GM23248 (cell line): Measurements from ENCODE around the gene AUP1. TPM values are rescaled to one million over a fixed set of nuclear protein-coding genes. Genes with fewer than 3 reads are reported as not detected.

Experiments
- DNase-seq: peaks from one replicate; pipeline ENCODE4 v3.0.0-alpha.2; 2015
- H2AFZ ChIP-seq: fragments of 200-600 bp; sonication (generic); 2 replicates; pipeline ENCODE4 v1.6.1; 2016; ENCODE audit warnings: antibody characterized with exemption
- H3F3A ChIP-seq: fragments of 200-600 bp; sonication (generic); 2 replicates; pipeline ENCODE4 v1.6.1; 2016; ENCODE audit warnings: mild to moderate bottlenecking, antibody characterized with exemption, mixed run types; ENCODE audit not compliant: insufficient read depth
- H3K27ac ChIP-seq: fragments of 200-600 bp; sonication (generic); 2 replicates; pipeline ENCODE4 v1.5.1; 2016; ENCODE audit warnings: mild to moderate bottlenecking
- H3K27me3 ChIP-seq: fragments of 200-600 bp; sonication (generic); replicated peaks from 2 replicates; pipeline ENCODE4 v1.6.1; 2016; ENCODE audit warnings: mild to moderate bottlenecking; ENCODE audit not compliant: insufficient read depth
- H3K36me3 ChIP-seq: fragments of 200-600 bp; sonication (generic); 2 replicates; pipeline ENCODE4 v1.6.1; 2016; ENCODE audit warnings: low read depth, mild to moderate bottlenecking
- H3K4me1 ChIP-seq: fragments of 200-600 bp; sonication (generic); 2 replicates; pipeline ENCODE4 v1.6.1; 2016; ENCODE audit warnings: mild to moderate bottlenecking; ENCODE audit not compliant: insufficient read depth
- H3K4me2 ChIP-seq: fragments of 200-600 bp; sonication (generic); one replicate; pipeline ENCODE4 v1.6.1; 2016; ENCODE audit warnings: mild to moderate bottlenecking; ENCODE audit not compliant: unreplicated experiment
- H3K4me3 ChIP-seq: fragments of 200-600 bp; sonication (generic); 2 replicates; pipeline ENCODE4 v1.5.1; 2016; ENCODE audit warnings: mild to moderate bottlenecking
- H3K79me2 ChIP-seq: fragments of 200-600 bp; sonication (generic); 2 replicates; pipeline ENCODE4 v1.6.1; 2016; ENCODE audit warnings: mild to moderate bottlenecking; ENCODE audit not compliant: insufficient read depth
- H3K9ac ChIP-seq: fragments of 200-600 bp; sonication (generic); 2 replicates; pipeline ENCODE4 v1.6.1; 2016; ENCODE audit warnings: mild to moderate bottlenecking
- H3K9me2 ChIP-seq: fragments of 200-600 bp; sonication (generic); 2 replicates; pipeline ENCODE4 v1.6.1; 2016; ENCODE audit warnings: mixed run types, mild to moderate bottlenecking, moderate library complexity; ENCODE audit not compliant: insufficient read depth
- H3K9me3 ChIP-seq: fragments of 200-600 bp; sonication (generic); one replicate; pipeline ENCODE4 v1.6.1; 2017; ENCODE audit warnings: low read depth
- H4K20me1 ChIP-seq: fragments of 200-600 bp; sonication (generic); 2 replicates; pipeline ENCODE4 v1.6.0; 2016; ENCODE audit not compliant: insufficient read depth
- EZH2 ChIP-seq: fragments of 200-600 bp; sonication (generic); IDR thresholded peaks from 2 replicates; pipeline ENCODE4 v1.6.1; 2018; ENCODE audit warnings: antibody characterized with exemption, mild to moderate bottlenecking; ENCODE audit not compliant: insufficient read depth, poor library complexity, severe bottlenecking
- EZH2phosphoT487 ChIP-seq: fragments of 200-600 bp; sonication (generic); IDR thresholded peaks from 2 replicates; pipeline ENCODE4 v1.6.1; 2018; ENCODE audit warnings: antibody characterized with exemption, moderate library complexity, mild to moderate bottlenecking, low read depth; ENCODE audit not compliant: insufficient read depth
- WGBS, 2 experiments: methylation state at CpG; one replicate each; pipeline ENCODE4 v1.1.6; 2015 to 2017; ENCODE audit warnings: low lambda C conversion rate in 2 of 2, low coverage in 1 of 2; ENCODE audit errors: missing lambda C conversion rate in 2 of 2; 5-methylcytosine and 5-hydroxymethylcytosine counted together
- in situ Hi-C: fragments of 300-500 bp; cut with MboI; formaldehyde crosslinking; loops from 2 replicates; pipeline ENCODE4 v1.15.0; 2020
- polyA plus RNA-seq: library from polyadenylated mRNA; unstranded; fragments of >200 nt; fragmentation: Nextera tagmentation; extraction: Ambion mirVana; gene quantifications from 2 replicates; pipeline ENCODE4 v1.2.1, GENCODE V29; 2016
- total RNA-seq: library from RNA; depleted of rRNA; stranded (reverse); fragments of >200 nt; shearing (Covaris generic); gene quantifications from 2 replicates; pipeline ENCODE4 v1.2.3, GENCODE V29; 2014

AUP1 gene
- total and polyA plus RNA-seq, 2 experiments from 2014 or later, result 119 to 122 TPM

- Histone ChIP-seq H3K4me2 (no peak overlapping the region), H3K27me3 (no peaks in the 10 kb centered on the region), H3K4me3 (no peak overlapping the region), H3K79me2 (peaks cover 10% of the 10 kb centered on the region), H4K20me1 (no peaks in the 10 kb centered on the region), H3F3A (peaks cover 1% of the 10 kb centered on the region), H2AFZ (no peak overlapping the region), H3K27ac (no peak overlapping the region), H3K9ac (no peak overlapping the region), H3K36me3 (peaks cover 4% of the 10 kb centered on the region; the same call in 1 of the 2 replicates), H3K9me2 (no peaks in the 10 kb centered on the region), H3K9me3 (no peaks in the 10 kb centered on the region), H3K4me1 (peaks cover 14% of the 10 kb centered on the region)
- TF ChIP-seq EZH2 (no peak), EZH2phosphoT487 (no peak)
- 81 to 86% methylated on average over 3 of the region's 3 CpGs for WGBS, 2 experiments
- in situ Hi-C loops, result no loop called here
- DNase-seq, result no peak
Measured at GRCh38 chr2:74493546-74493945, 36.0 kb downstream of the AUP1 start.

- DNase-seq, result no peak
- H3K4me1 ChIP-seq, result peaks cover 18% of the 10 kb centered on the region
- TF ChIP-seq EZH2 (no peak), EZH2phosphoT487 (no peak)
- H3K79me2 ChIP-seq, result peaks cover 13% of the 10 kb centered on the region
- no peak overlapping the region for H3K27ac ChIP-seq
- H2AFZ ChIP-seq, result no peak overlapping the region
- no peaks in the 10 kb centered on the region for H3K9me2 ChIP-seq
- H3K9me3 ChIP-seq, result no peaks in the 10 kb centered on the region
- H3K9ac ChIP-seq, result no peak overlapping the region
- H3K4me3 ChIP-seq, result no peak overlapping the region
- no peaks in the 10 kb centered on the region for H3K27me3 ChIP-seq
- no peak overlapping the region for H3K4me2 ChIP-seq
- H3F3A ChIP-seq, result peaks cover 10% of the 10 kb centered on the region
- WGBS, 2 experiments, result 95 to 96% methylated on average over 12 of the region's 12 CpGs
- in situ Hi-C loops, result no loop called here
- peaks cover 4% of the 10 kb centered on the region; the same call in 1 of the 2 replicates for H3K36me3 ChIP-seq
- H4K20me1 ChIP-seq, result no peaks in the 10 kb centered on the region
Measured at GRCh38 chr2:74491648-74492544, 37.6 kb downstream of the AUP1 start.

DNA sequence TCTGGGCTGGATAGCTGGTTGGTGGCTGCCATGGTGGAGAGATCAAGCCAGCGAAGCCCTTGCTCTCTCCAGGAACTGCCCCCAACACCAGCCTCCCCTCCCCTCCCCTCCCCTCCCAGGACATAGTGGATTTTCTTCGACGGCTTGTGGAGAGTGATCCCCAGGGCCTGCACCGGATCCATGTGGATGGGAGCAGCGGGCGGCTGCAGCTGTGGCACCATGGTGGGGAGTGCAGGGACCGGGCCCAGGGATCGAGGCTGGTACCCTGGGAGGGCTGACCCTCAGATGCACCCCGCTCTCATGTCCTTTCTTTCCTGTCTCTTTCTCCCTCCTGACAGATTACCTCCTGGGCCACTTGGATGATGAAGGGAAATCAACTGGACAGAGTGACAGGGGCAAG, 39.6 kb downstream of the AUP1 start:
- peaks cover 33% of the 10 kb centered on the region for H3K79me2 ChIP-seq
- peaks cover 4% of the 10 kb centered on the region; the same call in 1 of the 2 replicates for H3K36me3 ChIP-seq
- TF ChIP-seq EZH2 (no peak), EZH2phosphoT487 (no peak)
- H3K9me3 ChIP-seq, result no peaks in the 10 kb centered on the region
- no peaks in the 10 kb centered on the region for H3K27me3 ChIP-seq
- no peak overlapping the region for H3K27ac ChIP-seq
- WGBS, 2 experiments, result 86 to 94% methylated on average over 7 to 9 of the region's 9 CpGs
- in situ Hi-C loops, result no loop called here
- H3K9me2 ChIP-seq, result no peaks in the 10 kb centered on the region
- no peaks in the 10 kb centered on the region for H4K20me1 ChIP-seq
- H3K4me2 ChIP-seq, result no peak overlapping the region
- no peak overlapping the region for H3K9ac ChIP-seq
- no peak for DNase-seq
- H3F3A ChIP-seq, result peaks cover 19% of the 10 kb centered on the region
- H3K4me3 ChIP-seq, result no peak overlapping the region
- no peak overlapping the region for H2AFZ ChIP-seq
- peaks cover 18% of the 10 kb centered on the region for H3K4me1 ChIP-seq

- Histone ChIP-seq H3K36me3 (peaks cover 4% of the 10 kb centered on the region; the same call in 1 of the 2 replicates), H3K27ac (peak overlapping the region; percentile 48), H3K27me3 (no peaks in the 10 kb centered on the region), H3K9ac (no peak overlapping the region), H3F3A (peaks cover 19% of the 10 kb centered on the region), H3K9me2 (no peaks in the 10 kb centered on the region), H3K4me3 (no peak overlapping the region), H3K79me2 (peaks cover 44% of the 10 kb centered on the region), H3K9me3 (no peaks in the 10 kb centered on the region), H4K20me1 (no peaks in the 10 kb centered on the region), H3K4me2 (peak overlapping the region; percentile 55), H2AFZ (no peak overlapping the region), H3K4me1 (peaks cover 22% of the 10 kb centered on the region)
- TF ChIP-seq EZH2, result no peak
- TF ChIP-seq EZH2phosphoT487, result no peak
- DNase-seq, result no peak
- 85 to 87% methylated on average over 9 of the region's 9 CpGs for WGBS, 2 experiments
- in situ Hi-C loops, result no loop called here
Measured at GRCh38 chr2:74488643-74489481, 40.6 kb downstream of the AUP1 start.
